ACC112 (cell line): ENCODE data around the gene PEX5L.
"Not testable (repeated sequence)": the region's sequence is repeated elsewhere in the genome, so short reads cannot be mapped to it uniquely, and the experiment has no call there.

ENCODE experiments used
- H2AFZ ChIP-seq: fragments of 200-600 bp; sonication (generic); one replicate; pipeline ENCODE4 v1.6.0; 2017; ENCODE audit warnings: antibody characterized with exemption, low read length; ENCODE audit not compliant: unreplicated experiment
- H3K27ac ChIP-seq: fragments of 200-600 bp; sonication (generic); 2 replicates; pipeline ENCODE4 v1.5.1; 2014; ENCODE audit warnings: low read depth, mild to moderate bottlenecking, antibody characterized with exemption, low read length, moderate library complexity
- H3K27me3 ChIP-seq: fragments of 200-600 bp; sonication (generic); 2 replicates; pipeline ENCODE4 v1.6.1; 2014; ENCODE audit warnings: mild to moderate bottlenecking, antibody characterized with exemption, low read length, moderate library complexity, mixed read lengths; ENCODE audit not compliant: insufficient read depth
- H3K36me3 ChIP-seq: fragments of 200-600 bp; sonication (generic); 2 replicates; pipeline ENCODE4 v1.6.1; 2016; ENCODE audit warnings: mild to moderate bottlenecking, antibody characterized with exemption, low read length, moderate library complexity, mixed read lengths; ENCODE audit not compliant: insufficient read depth
- H3K4me1 ChIP-seq: fragments of 200-600 bp; sonication (generic); one replicate; pipeline ENCODE4 v1.6.1; 2016; ENCODE audit warnings: low read length, mixed read lengths; ENCODE audit not compliant: insufficient read depth, unreplicated experiment, control insufficient read depth
- H3K4me3 ChIP-seq: fragments of 200-600 bp; sonication (generic); 2 replicates; pipeline ENCODE4 v1.5.1; 2014; ENCODE audit warnings: mild to moderate bottlenecking, low read depth, low read length
- H3K79me2 ChIP-seq: fragments of 200-600 bp; sonication (generic); one replicate; pipeline ENCODE4 v1.6.0; 2016; ENCODE audit warnings: low read length; ENCODE audit not compliant: control insufficient read depth, unreplicated experiment, insufficient read depth

Gene PEX5L

GRCh38 chr3:180011927-180012326, 24.8 kb downstream of the PEX5L start:
- peaks cover 4% of the 10 kb centered on the region for H3K27me3 ChIP-seq
- H3K27ac ChIP-seq: no peak overlapping the region
- H3K4me1 ChIP-seq: no peaks in the 10 kb centered on the region
- H3K36me3 ChIP-seq: no peaks in the 10 kb centered on the region
- no peak overlapping the region for H2AFZ ChIP-seq
- no peak overlapping the region for H3K4me3 ChIP-seq
- H3K79me2 ChIP-seq: no peaks in the 10 kb centered on the region

- H3K27ac ChIP-seq, H3K4me1 ChIP-seq, H2AFZ ChIP-seq, H3K4me3 ChIP-seq, H3K79me2 ChIP-seq, H3K36me3 ChIP-seq: not testable (repeated sequence)
- peaks cover 12% of the 10 kb centered on the region for H3K27me3 ChIP-seq
Observed at GRCh38 chr3:180008318-180008717, 28.4 kb downstream of the PEX5L start.

GRCh38 chr3:180004542-180004941, 32.2 kb downstream of the PEX5L start:
- Histone ChIP-seq H3K4me1 (no peaks in the 10 kb centered on the region), H3K36me3 (no peaks in the 10 kb centered on the region), H3K27me3 (peaks cover 14% of the 10 kb centered on the region; the same call in 1 of the 2 replicates), H3K4me3 (no peak overlapping the region), H3K27ac (no peak overlapping the region), H3K79me2 (no peaks in the 10 kb centered on the region), H2AFZ (no peak overlapping the region)

- Histone ChIP-seq H3K4me3 (no peak overlapping the region), H3K27ac (no peak overlapping the region), H3K4me1 (no peaks in the 10 kb centered on the region), H3K27me3 (peaks cover 14% of the 10 kb centered on the region; the same call in 1 of the 2 replicates), H3K36me3 (no peaks in the 10 kb centered on the region), H2AFZ (no peak overlapping the region), H3K79me2 (no peaks in the 10 kb centered on the region)
Observed at GRCh38 chr3:180002006-180002405, 34.7 kb downstream of the PEX5L start.

- no peak overlapping the region for H3K4me3 ChIP-seq
- H3K79me2 ChIP-seq: no peaks in the 10 kb centered on the region
- H3K27me3 ChIP-seq: peaks cover 14% of the 10 kb centered on the region; the same call in 1 of the 2 replicates
- H2AFZ ChIP-seq: no peak overlapping the region
- no peak overlapping the region for H3K27ac ChIP-seq
- no peaks in the 10 kb centered on the region for H3K36me3 ChIP-seq
- no peaks in the 10 kb centered on the region for H3K4me1 ChIP-seq
Observed at GRCh38 chr3:180000500-180000899, 36.2 kb downstream of the PEX5L start.

- H3K79me2 ChIP-seq: no peaks in the 10 kb centered on the region
- H3K27me3 ChIP-seq: no peaks in the 10 kb centered on the region
- no peaks in the 10 kb centered on the region for H3K4me1 ChIP-seq
- H3K36me3 ChIP-seq: no peaks in the 10 kb centered on the region
- no peak overlapping the region for H3K27ac ChIP-seq
- H3K4me3 ChIP-seq: no peak overlapping the region
- H2AFZ ChIP-seq: no peak overlapping the region
Observed at GRCh38 chr3:179995406-179995805, 41.3 kb downstream of the PEX5L start.

- no peak overlapping the region for H3K27ac ChIP-seq
- no peaks in the 10 kb centered on the region for H3K4me1 ChIP-seq
- no peak overlapping the region for H2AFZ ChIP-seq
- H3K36me3 ChIP-seq: no peaks in the 10 kb centered on the region
- H3K27me3 ChIP-seq: no peaks in the 10 kb centered on the region
- no peak overlapping the region for H3K4me3 ChIP-seq
- no peaks in the 10 kb centered on the region for H3K79me2 ChIP-seq
Observed at GRCh38 chr3:179991883-179992282, 44.9 kb downstream of the PEX5L start.

GRCh38 chr3:179991104-179991503, 45.6 kb downstream of the PEX5L start:
- no peak overlapping the region for H3K27ac ChIP-seq
- H3K36me3 ChIP-seq: no peaks in the 10 kb centered on the region
- H3K27me3 ChIP-seq: no peaks in the 10 kb centered on the region
- no peaks in the 10 kb centered on the region for H3K79me2 ChIP-seq
- H2AFZ ChIP-seq: no peak overlapping the region
- H3K4me3 ChIP-seq: no peak overlapping the region
- no peaks in the 10 kb centered on the region for H3K4me1 ChIP-seq

- Histone ChIP-seq H3K4me3 (no peak overlapping the region), H3K36me3 (no peaks in the 10 kb centered on the region), H3K27me3 (peaks cover 28% of the 10 kb centered on the region), H3K79me2 (no peaks in the 10 kb centered on the region), H3K27ac (no peak overlapping the region), H3K4me1 (no peaks in the 10 kb centered on the region), H2AFZ (no peak overlapping the region)
Observed at GRCh38 chr3:179981646-179982045, 55.1 kb downstream of the PEX5L start.

- H3K27me3 ChIP-seq: peaks cover 32% of the 10 kb centered on the region
- no peaks in the 10 kb centered on the region for H3K36me3 ChIP-seq
- no peaks in the 10 kb centered on the region for H3K79me2 ChIP-seq
- no peak overlapping the region for H2AFZ ChIP-seq
- H3K4me3 ChIP-seq: no peak overlapping the region
- H3K4me1 ChIP-seq: no peaks in the 10 kb centered on the region
- no peak overlapping the region for H3K27ac ChIP-seq
Observed at GRCh38 chr3:179977356-179977755, 59.4 kb downstream of the PEX5L start.

- Histone ChIP-seq H2AFZ (no peak overlapping the region), H3K27ac (no peak overlapping the region), H3K27me3 (peaks cover 22% of the 10 kb centered on the region), H3K4me1 (no peaks in the 10 kb centered on the region), H3K36me3 (no peaks in the 10 kb centered on the region), H3K4me3 (no peak overlapping the region), H3K79me2 (no peaks in the 10 kb centered on the region)
Observed at GRCh38 chr3:179973931-179974361, 62.8 kb downstream of the PEX5L start.
